Suprapubic skin (tissue), 4 donors: ENCODE data around the gene CNIH4. TPM values are rescaled to one million over a fixed set of nuclear protein-coding genes. Genes with fewer than 3 reads are reported as not detected.
"Not testable (repeated sequence)": the region's sequence is repeated elsewhere in the genome, so short reads cannot be mapped to it uniquely, and the experiment has no call there.

Source experiments
- DNase-seq, 2 donors: peaks; one replicate each; pipeline ENCODE4 v3.0.0-alpha.2; 2019; ENCODE audit warnings: low spot score in 2 of 2
- H3K27ac ChIP-seq: fragments of 200-600 bp; sonication (generic); one replicate; pipeline ENCODE4 v1.5.1; 2019
- H3K27me3 ChIP-seq: fragments of 200-600 bp; sonication (generic); one replicate; pipeline ENCODE4 v1.5.1; 2019
- H3K36me3 ChIP-seq: fragments of 200-600 bp; sonication (generic); one replicate; pipeline ENCODE4 v1.5.1; 2019
- H3K4me1 ChIP-seq: fragments of 200-600 bp; sonication (generic); one replicate; pipeline ENCODE4 v1.5.1; 2019
- H3K4me3 ChIP-seq: fragments of 200-600 bp; sonication (generic); one replicate; pipeline ENCODE4 v1.5.1; 2019; ENCODE audit warnings: mild to moderate bottlenecking
- H3K9me3 ChIP-seq: fragments of 200-600 bp; sonication (generic); one replicate; pipeline ENCODE4 v1.5.1; 2019
- POLR2A ChIP-seq, 2 donors: fragments of 450-650 bp; IDR thresholded peaks; one replicate each; pipeline ENCODE4 v1.6.1; 2017; ENCODE audit warnings: antibody characterized with exemption in 2 of 2, mild to moderate bottlenecking in 2 of 2, moderate library complexity in 2 of 2
- POLR2AphosphoS5 ChIP-seq, 3 donors: sonication (generic); formaldehyde crosslinking; IDR thresholded peaks; one replicate each; pipeline ENCODE4 v1.6.1; 2017; ENCODE audit warnings: antibody characterized with exemption in 3 of 3
- WGBS: methylation state at CpG from one replicate; pipeline ENCODE4 v1.1.5; 2018; 5-methylcytosine and 5-hydroxymethylcytosine counted together
- total RNA-seq, 4 donors: library from RNA; depleted of rRNA; stranded (reverse); fragments of >200 nt; gene quantifications; one replicate each; pipeline ENCODE4 v1.1.0, GENCODE V29; 2016

Gene CNIH4
- total RNA-seq, 4 donors from 2014 or later = 27.8 to 49.5 (median 29.8) TPM

DNA sequence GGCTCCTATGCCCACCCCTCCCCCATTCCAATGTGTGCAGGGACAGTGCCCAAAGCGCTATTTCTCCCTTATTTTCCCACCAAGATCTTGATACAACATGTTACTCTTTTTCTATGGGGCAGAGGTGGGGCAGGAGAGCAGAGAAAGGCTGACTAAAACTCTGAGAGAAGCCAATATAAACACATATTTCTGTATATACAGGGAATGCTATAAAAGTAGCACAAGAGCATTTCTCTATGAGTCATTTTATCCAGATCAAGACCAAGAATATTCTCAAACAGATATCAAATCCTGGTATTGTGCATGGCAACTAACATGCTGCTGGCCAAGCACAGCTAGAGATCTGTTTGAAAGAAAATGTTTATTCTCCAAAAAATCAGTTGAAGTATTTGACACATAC is 70.7 kb downstream of the CNIH4 start:
- no peaks in the 10 kb centered on the region for H3K27me3 ChIP-seq
- H3K4me3 ChIP-seq = no peak overlapping the region
- peaks cover 35% of the 10 kb centered on the region for H3K4me1 ChIP-seq
- peaks cover 39% of the 10 kb centered on the region for H3K36me3 ChIP-seq
- TF ChIP-seq POLR2AphosphoS5 (IDR thresholded peaks at IDR 0.05) (no peak), POLR2A (IDR thresholded peaks at IDR 0.05) (no peak)
- H3K9me3 ChIP-seq = no peaks in the 10 kb centered on the region
- no peak for DNase-seq
- 83% methylated on average over 1 of the region's 1 CpG for WGBS
- no peak overlapping the region for H3K27ac ChIP-seq

DNA sequence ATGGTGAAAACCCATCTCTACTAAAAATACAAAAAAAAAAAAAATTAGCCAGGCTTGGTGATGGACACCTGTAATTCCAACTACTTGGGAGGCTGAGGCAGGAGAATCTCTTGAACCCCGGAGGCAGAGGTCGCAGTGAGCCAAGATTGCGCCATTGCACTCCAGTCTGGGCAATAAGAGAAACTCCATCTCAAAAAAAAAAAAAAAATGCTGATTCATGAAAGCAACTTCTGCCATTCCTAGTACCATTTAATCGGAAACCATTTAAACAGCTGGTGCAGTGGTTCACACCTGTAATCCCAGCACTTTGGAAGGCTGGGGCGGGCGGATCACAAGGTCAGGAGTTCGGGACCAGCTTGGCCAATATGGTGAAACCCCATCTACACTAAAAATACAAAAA is 72.0 kb downstream of the CNIH4 start:
- DNase-seq, H3K27ac ChIP-seq: not testable (repeated sequence)
- H3K4me1 ChIP-seq = peaks cover 35% of the 10 kb centered on the region

More for the DNA sequence above, 72.0 kb downstream of the CNIH4 start:
- H3K9me3 ChIP-seq, H3K4me3 ChIP-seq, H3K27me3 ChIP-seq: not testable (repeated sequence)
- 90% methylated on average over 7 of the region's 7 CpGs for WGBS
- peaks cover 25% of the 10 kb centered on the region for H3K36me3 ChIP-seq

Other genes starting within 250 kb of the CNIH4 start
- gene FBXO28, start 242.8 kb upstream of the CNIH4 start, total RNA-seq = 10 to 100 TPM; 40.2 to 65.7 (median 45.7) TPM
- gene DEGS1, start 173.6 kb upstream of the CNIH4 start, total RNA-seq = 100 to 1,000 TPM; 363 to 847 (median 705) TPM
- gene NVL, start 26.7 kb upstream of the CNIH4 start, total RNA-seq = 10 to 100 TPM; 31.7 to 86.4 (median 36.8) TPM
- gene WDR26, start 77.9 kb downstream of the CNIH4 start, total RNA-seq = 100 to 1,000 TPM in 3 of 4 donors, 10 to 100 TPM in 1; 92.4 to 174 (median 111) TPM